Stimulated activated CD8-positive, alpha-beta memory T cell treated with anti-CD3 and anti-CD28 coated beads, Interleukin-7, amount 100 ng/mL, for 24 hours (primary cell): ENCODE results near the gene CNGB1.
"Not testable (repeated sequence)": the region's sequence is repeated elsewhere in the genome, so short reads cannot be mapped to it uniquely, and the experiment has no call there.

Source experiments
- DNase-seq: peaks from one replicate; pipeline ENCODE4 v3.0.0-alpha.2; 2020; ENCODE audit warnings: low read depth

Gene CNGB1

DNA sequence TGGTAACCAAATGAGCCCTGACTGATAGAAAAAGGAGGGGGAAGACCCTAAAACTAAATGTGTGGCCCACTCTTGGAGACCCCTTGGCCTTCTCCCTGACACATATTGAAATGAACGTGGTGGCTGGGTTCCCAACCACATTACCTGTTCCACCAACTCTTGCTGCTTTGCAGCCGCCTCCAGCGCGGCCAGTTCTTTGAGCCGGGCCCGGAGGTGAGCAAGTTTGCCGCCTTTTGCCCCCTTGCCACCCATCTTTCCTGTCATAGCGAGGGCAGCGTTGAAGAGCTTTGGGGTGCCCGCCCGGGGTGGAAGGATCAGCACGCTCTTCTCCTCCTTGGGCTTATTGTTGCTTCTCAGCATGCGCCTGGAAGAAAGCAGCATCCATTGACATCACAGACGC is 83.2 kb downstream of the CNGB1 start:
- no peak for DNase-seq

DNA sequence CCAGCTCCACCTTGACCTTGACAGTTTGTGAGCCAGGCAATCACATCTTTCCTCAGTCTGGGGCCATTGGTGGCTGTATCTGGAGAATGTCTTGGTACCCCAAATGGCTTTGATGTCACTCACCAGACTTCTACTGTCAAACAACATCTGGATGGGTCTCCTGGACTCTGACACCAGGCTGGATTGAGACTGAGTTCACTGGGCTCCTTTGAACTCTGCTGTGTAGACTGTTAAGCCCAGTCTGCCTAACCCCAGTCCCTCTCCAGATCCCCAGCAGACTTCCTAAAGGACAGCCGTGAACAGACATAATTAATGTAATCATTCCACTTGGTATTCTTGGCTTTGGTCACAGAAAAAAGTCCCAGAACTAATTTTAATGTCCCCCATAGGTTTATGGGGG is 84.5 kb downstream of the CNGB1 start:
- no peak for DNase-seq

DNA sequence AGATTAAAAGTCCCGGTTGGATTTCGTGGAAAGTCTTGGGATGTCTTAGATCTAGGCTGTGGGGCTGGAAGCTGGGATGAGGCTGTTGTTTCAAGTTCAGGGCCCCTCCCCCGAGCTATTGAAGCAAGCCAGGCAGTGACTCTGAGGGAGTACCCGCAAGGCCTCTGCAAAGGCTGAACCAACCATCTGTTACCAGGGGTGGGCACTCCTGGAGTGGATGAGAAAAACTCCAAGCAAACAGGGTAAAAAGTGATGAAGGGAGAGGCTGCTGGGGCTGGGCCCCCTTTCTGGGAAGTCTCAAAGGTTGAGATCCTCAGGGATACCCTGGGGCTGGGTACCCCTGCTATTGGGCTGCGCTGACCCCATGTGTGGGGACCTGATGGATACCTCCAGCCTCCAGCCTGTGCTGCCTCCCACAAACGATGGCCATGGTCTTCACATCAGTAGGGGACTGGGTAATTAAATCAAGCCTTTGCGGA is 86.2 kb downstream of the CNGB1 start:
- DNase-seq, result no peak

DNA sequence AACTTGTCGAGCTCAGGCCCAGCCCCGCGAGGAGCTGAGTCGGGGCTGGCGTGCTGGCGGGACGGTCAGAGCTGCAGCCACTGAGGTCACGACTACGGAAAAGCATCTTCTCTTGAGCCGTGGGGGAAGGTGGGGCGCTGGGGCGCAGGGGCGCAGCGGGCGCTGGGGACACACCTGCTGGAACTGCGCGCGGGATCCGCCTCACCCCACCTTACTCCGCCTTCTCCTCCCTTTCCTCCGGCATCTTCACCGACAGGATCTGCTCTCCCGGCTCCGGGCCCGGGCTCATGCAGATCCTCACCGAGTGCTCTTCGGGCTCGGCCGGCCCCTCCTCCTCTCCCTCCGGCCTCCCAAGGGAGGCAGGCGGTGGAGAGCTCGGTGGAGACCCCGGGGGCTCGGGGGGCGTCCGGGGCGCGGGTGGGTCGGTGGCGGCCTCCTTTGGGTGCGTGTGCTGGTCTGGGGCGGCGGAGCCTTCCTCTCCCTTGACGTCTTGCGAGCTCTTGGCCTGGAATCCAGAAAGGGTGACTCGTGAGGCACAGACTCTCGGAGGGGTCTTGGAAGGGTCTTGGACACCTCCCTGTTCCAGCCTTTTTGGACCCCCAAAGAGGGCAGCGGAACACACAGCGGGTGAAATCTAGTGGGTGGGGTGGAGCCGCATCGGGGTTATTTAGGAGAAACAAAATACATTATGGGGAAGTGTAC is 86.8 kb downstream of the CNGB1 start:
- no peak for DNase-seq

DNA sequence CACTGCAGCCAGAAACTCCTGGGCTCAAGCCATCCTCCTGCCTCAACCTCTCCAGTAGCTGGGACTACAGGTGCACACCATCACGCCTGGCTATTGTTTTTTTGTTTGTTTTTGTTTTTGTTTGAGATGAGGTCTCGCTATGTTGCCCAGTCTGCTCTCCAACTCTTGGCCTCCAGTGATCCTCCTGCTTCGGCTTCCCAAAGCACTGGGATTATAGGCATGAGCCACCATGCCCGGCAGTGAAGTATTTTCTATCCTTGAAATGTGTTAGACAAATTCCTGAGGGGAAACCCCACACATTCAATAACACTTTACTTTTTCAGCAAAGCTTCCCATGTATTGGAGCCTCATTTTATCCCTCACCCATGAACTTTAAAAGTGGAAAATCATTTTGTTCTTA is 87.4 kb downstream of the CNGB1 start:
- no peak for DNase-seq

DNA sequence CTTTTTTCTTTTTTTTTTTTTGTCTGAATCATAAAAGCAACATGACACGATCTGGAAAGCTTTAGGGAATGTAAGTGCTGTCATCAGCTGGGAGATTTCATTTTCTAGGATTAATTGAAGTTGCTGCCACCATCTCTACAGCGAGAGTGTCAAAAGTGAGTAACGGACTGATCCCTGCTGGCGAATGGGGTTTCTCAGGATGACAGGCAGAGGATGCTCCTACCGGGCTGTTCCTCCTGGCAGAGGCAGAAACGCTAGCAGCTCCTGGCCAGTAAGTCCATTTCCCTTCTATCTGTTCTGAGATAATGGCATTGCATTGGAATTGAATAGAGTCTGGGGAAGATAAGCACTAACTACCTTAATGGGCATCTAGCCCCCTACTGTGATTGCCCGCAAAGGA is 88.1 kb downstream of the CNGB1 start:
- DNase-seq, result no peak

DNA sequence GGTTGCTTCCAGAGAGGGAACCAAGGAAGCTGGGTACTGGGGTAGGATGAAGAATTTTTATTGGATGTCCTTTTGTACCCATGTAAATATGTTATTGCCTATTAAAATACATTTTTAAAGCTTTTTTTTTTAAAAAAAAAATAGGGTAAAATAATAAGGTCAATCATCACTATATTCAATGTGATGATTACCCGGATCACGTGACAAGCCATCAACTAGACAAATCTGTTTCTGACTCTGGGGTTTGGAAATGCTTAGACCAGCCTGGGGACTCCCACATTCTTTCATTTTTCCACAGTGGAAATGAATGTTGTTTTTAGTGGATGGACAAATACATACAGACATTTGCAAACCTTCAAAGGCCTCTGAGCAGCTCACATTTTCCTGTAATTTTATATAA is 88.7 kb downstream of the CNGB1 start:
- DNase-seq, result no peak

DNA sequence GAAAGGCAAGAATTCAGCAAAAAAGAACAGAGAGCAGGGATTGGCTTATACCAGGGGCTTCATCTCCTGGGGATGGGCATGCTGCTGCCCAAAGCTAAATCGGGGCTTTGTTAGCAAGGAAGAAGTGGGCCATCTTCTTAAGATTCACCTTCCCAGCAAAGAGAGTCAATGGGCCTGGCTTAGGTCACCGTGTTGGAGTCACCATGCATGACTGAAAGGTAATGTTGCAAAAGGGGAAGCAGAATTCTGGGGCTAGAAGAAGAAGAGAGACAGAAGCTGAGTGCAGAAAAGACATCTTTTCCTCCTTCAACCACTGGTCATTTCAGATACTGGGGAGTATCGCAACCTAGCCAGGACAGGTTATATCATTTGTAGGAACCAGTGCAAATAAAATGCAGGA is 92.3 kb downstream of the CNGB1 start:
- no peak for DNase-seq

DNA sequence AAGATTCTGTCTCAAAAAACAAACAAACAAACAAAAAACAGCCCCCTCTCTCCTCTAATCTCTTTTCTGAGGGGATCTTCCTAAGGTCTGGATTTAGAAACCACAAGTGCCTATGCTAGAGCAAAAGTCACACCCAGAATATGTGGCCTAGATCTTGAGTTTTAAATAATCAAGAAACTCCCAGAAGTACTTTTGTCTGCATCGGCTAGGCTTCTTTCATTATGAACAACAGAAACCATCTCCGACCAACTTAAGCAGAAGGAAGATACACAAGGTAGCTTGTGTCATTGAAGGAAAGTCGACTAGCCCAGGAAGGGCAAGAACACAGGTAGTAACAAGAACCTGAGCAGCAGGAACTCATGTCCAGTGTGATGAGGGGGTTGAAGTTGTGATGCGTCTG is 94.7 kb downstream of the CNGB1 start:
- DNase-seq, result no peak

DNA sequence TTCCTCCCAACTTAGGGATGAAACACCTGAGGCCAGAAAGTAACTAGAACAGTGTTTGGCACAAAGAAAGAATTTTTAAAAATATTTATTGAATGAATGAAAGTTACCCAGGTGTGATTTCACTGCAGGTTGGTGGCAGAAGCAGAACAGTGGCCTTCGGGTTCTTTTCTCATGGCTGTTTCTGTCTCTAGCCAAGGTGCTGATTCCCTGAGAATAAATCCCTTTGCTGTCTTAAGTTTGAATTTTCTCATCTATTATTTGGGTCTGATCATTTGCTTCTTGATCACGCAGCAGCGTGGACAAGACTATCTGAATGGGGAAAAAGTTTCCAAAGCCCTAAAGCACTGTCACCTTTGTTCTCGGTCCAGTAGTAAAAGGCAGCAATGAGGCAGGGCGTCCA is 95.6 kb downstream of the CNGB1 start:
- no peak for DNase-seq

DNA sequence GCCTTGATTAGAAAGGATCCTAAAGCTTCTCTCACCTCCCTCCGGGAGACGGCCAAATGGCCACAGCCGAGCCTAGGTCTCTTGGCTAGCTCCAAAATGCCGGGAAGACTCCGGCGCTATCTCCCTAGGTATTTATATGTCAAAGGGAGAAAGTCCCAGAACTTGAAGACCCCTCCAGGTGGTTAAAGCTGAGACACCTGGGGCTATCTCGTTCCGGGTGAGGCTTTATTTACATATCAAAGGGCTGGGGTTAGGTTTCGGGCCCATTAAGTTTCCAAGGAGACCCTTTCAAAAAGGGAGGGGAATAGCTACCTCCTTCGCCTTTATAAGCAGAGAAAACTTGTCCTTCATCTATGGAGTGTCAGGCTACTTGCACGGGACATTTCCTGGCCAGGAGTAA is 97.7 kb downstream of the CNGB1 start:
- DNase-seq, result no peak

DNA sequence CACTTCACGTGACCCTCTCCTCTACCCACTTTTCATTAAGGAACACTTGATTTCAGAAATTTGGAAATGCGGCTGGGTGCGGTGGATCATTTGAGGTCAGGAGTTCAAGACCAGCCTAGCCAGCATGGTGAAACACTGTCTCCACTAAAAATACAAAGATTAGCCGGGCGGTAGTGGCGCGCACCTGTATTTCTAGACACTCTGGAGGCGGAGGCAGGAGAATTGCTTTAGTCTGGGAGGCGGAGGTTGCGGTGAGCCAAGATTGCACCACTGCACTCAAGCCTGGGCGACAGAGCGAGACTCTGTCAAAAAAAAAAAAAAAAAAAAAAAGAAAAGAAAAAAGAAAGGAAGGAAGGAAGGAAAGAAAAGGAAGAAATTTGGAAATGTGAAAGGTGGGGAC is 98.2 kb downstream of the CNGB1 start:
- not testable (repeated sequence) for DNase-seq

DNA sequence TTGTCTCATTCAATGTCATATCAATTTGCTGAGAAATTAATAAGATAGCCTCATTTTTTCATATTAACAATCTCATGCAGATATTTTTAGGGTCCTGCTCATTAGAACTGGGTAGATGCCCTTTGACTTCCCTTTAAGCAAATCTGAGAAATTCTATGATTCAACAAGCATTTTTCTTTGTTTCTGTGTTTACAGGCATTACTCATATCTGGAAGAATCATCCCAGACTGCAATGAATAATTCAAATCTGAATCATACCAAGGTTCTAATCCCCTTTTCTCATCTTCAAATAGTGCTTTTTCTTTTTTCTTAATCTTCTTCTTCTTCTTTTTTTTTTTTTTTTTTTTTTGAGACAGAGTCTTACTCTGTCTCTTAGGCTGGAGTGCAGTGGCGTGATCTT is 99.5 kb downstream of the CNGB1 start:
- DNase-seq, result no peak

DNA sequence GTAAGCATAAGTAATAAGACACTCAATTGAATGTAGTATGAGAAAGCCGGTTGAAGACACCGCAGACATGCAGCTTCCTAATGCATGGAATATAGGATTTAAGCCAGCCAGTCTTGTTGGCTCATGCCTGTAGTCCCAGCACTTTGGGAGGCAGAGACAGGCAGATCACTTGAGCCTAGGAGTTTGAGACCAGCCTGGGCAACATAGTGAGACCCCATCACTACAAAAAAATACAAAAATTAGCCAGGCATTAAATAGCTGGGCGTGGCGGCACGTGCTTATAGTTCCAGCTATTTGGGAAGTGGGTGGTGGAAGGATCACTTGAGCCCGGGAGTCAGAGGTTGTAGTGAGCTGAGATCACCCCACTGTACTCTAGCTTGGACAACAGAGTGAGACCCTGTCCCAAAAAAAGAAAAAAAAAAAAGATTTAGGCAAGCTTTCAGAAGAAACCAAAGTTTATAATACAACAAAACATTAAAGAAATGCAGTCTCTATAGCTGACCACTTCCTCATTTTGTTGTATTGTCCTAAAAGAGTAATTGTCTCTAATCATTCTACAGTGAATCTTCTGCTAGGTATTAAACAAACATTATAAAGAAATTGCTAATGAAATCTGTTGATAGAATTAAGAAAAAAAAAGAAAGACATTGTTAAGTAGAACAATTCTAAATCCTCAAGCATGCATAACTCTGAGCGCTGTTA is 100.0 kb downstream of the CNGB1 start:
- DNase-seq, result no peak

DNA sequence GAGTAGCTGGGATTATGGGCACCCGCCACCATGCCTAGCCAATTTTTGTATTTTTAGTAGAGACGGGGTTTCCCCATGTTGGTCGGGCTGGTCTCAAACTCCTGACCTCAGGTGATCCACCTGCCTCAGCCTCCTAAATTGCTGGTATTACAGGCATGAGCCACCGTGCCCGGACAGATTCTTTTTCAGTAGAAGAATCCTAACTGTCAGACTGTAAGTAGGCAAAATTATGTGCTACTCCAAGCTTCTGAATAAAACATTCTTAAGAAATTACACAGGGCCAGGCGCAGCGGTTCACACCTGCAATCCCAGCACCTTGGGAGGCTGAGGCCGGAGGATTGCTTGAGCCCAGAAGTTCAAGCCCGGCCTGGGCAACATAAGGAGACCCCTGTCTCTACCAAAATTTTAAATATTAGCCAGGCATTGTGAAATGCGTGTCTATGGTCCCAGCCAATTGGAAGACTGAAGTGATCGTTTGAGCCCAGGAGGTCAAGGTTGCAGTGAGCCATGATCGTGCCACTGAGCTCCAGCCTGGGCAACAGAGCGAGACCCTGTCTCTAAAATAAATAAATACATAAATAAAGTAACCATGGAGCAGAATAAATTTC is 101.9 kb downstream of the CNGB1 start:
- no peak for DNase-seq

DNA sequence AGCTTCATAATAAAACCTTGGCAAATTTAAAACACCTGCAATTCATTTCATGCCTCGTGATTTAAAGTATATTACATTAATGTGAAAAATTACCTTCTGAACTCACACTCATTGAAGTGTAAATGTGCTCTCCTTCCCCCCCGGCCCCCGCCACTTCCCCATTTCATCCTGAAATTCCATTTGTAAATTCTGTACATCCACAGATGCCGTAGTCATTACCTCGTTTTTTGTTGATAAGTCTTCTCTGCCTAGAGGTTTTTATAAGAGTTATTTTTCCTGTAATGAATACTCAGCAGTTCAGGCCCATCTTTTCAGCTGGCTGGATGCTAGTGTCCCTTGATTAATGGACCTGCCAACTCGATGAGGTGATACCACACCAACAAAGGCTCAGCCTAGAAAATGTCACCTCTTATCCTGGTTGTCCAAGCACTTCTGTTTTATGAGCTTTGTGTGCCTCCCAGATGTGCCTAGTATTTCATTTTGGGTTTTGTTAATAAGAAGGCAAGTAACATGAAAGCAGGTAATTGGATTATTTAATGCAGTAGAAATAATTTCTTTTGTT is 103.8 kb downstream of the CNGB1 start:
- DNase-seq, result no peak

DNA sequence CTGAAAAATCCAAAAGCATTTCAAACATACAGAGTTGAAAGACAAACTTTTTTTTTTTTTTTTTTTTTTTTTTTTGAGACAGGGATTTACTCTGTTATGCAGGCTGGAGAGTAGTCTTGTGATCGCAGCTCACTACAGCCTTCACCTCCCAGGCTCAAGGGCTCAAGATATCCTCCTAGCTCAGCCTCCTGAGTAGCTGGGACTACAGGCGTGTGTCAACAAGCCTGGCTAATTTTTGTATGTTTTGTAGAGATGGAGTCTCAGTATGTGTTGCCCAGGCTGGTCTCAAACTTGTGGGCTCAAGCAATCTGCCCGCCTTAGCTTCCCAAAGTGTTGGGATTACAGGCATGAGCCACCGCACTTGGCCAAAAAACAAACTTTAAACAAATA is 104.4 kb downstream of the CNGB1 start:
- no peak for DNase-seq

DNA sequence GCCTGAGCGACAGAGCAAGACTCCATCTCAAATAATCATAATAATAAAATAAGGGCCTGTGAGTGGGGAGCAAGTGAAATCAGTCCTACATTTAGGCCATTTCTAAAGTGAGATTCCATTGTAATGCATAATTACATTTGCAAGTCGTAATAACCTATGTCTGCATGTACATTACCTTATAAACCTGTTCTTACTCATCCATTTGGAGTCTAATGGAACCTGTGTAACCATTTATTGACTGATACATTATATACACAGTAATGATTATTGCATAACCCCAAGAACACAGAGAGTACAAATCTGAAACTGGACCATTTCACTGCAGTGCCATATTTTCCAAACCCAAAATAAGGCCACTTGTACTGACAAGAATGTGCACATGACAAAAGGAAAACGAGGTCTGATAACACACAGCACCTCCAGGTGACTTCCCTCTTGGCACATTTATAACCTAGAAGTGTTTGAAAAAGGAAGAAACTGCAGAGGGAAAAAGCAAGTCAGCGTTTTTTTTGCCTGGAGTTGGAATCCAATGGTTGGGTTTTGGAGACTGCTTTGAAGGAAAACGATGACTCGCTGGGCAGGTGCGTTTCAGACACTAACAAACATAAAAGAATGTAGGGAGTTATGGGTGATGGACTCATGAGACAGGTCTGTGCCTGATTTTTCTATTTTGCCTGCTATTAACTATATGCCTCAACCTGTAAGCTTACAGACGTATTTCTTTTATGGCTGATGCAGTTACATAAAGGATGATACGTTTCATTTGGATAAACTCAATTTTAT is 105.0 kb downstream of the CNGB1 start:
- DNase-seq, result no peak

DNA sequence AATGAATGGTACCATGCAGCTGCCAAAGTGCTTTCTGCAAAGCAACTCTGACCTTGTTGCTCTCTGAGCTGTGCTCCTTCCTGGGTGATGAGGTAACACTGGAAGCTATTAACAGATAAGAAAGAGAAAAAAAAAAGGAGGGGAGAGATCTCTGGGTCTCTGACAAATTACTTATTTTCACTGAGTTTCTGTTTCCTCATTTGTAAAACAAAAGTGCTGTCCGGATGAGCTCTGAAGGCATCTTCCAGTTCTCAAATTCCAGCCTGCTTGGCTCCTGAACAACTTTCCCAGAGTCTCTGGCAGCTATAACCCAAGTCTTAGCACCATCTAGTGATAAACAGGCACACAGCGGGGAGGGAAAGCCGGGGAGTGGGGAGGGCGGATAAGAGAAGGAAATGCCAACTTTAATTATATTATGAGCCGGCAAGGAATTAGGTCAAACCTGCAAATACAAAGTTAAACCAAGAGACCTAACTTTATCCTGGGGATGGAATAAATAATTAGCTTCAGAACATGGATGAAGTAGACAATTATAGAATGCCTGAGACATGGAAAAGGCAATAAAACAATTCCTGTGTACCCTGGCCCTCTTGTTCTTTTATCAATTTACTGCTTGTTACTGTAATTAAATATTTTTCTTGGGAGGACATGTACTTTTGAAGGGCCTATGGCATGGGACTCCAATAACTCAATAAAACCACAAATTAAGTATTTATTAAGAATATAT is 107.3 kb downstream of the CNGB1 start:
- DNase-seq, result no peak

DNA sequence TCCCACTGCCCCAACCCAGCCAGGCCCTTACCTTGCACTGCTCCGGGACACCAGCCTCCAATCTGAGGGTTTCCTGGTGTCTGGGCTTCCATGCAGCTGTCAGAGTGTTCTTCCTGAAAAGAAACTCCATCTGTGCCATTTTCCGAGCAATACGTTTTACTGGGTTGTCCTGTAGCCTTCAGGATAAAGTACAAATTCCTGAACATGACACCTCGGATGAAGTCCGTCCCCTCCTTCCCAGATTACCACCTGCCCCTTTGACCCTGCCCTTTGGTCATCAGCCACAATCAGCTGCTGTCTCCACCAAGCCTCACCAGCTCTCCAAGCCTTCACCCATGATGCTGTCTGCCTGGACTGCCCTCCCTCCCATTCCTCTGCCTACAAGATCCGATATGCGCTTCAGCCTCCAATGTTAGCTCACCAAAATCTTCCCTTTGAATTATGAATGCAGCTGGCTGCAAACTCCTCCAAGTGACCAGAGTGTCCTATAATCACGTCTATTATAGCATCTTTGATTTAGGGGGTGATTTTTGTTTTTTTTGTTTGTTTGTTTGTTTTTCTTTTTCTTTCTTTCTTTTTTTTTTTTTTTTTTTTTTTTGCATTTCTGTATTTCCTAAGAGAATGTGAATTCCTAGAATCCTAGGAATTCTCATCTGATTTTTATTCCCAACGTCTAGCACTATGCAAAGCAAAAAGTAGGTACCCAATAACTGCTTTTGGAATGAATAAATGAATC is 108.1 kb downstream of the CNGB1 start:
- no peak for DNase-seq

DNA sequence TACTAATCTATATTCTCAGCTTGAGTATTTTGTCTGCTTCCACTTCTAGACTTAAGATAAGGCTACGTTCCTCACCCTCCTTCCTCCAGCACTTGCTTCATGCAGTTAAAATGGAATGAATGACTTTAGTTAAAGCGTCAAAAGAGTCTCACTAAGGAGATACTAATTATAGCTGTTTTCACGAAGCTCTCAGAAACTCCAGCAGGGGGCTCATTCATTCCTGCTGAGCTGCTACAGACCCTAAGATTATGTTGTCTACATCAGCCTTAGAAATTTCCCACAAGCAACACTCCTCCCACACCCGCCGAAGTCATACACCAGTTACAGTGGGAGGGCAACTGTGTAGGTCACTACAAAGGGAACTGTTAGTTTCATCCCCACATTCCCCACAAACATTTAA is 111.6 kb downstream of the CNGB1 start:
- DNase-seq, result no peak
